Rectal smooth muscle tissue (tissue), 1 donor: Measurements from ENCODE around the gene PDE7B.

Source experiments
- H3K27ac ChIP-seq: one replicate; pipeline ENCODE4 v1.7.0; 2013; ENCODE audit warnings: low read depth, low read length, inconsistent platforms
- H3K27me3 ChIP-seq: one replicate; pipeline ENCODE4 v1.7.0; 2013; ENCODE audit warnings: low read length; ENCODE audit not compliant: control insufficient read depth, insufficient read depth
- H3K36me3 ChIP-seq: one replicate; pipeline ENCODE4 v1.7.0; 2013; ENCODE audit warnings: low read length; ENCODE audit not compliant: control insufficient read depth, insufficient read depth
- H3K4me1 ChIP-seq: one replicate; pipeline ENCODE4 v1.7.0; 2013; ENCODE audit warnings: low read length; ENCODE audit not compliant: control insufficient read depth, insufficient read depth
- H3K4me3 ChIP-seq: one replicate; pipeline ENCODE4 v1.7.0; 2013; ENCODE audit warnings: low read length
- H3K9ac ChIP-seq: one replicate; pipeline ENCODE4 v1.7.0; 2013; ENCODE audit warnings: low read length

The PDE7B gene

DNA sequence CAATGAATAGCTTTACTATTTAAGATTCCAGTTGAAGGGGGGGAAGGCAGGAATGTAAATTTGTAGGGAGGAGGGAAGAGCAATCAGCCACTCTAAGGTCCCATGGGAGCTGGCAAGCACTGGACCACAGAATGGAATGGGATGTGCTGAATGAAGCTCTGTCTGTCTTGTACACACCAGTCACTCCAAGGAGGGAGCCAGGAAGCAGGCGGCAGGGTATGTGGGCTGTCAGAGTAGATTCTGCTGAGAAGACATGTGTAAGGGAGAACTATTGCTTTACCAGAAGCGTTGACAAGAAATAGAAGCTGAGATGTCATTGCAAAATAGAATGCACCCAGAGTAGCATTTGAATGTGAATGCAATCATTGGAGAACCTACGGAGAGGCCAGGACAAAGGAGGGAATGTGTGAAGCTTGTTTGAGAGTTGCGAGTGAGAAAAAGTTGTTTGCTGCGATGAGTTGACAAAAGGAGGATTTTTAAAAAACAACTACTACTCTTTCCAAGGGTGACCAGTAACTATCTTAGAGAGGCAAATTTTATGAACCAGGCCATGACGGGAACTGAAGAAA lies 25.2 kb upstream of the PDE7B start:
- no peak overlapping the region for H3K4me3 ChIP-seq
- H3K4me1 ChIP-seq, result no peaks in the 10 kb centered on the region
- no peak overlapping the region for H3K27ac ChIP-seq
- H3K36me3 ChIP-seq, result no peaks in the 10 kb centered on the region
- no peaks in the 10 kb centered on the region for H3K27me3 ChIP-seq
- H3K9ac ChIP-seq, result no peak overlapping the region

- H3K9ac ChIP-seq, result no peak overlapping the region
- no peak overlapping the region for H3K4me3 ChIP-seq
- H3K27me3 ChIP-seq, result no peaks in the 10 kb centered on the region
- H3K4me1 ChIP-seq, result no peaks in the 10 kb centered on the region
- no peak overlapping the region for H3K27ac ChIP-seq
- H3K36me3 ChIP-seq, result no peaks in the 10 kb centered on the region
Measured at GRCh38 chr6:135828021-135828420, 23.5 kb upstream of the PDE7B start.

GRCh38 chr6:135830452-135830881 lies 21.0 kb upstream of the PDE7B start:
- no peak overlapping the region for H3K9ac ChIP-seq
- no peak overlapping the region for H3K27ac ChIP-seq
- no peak overlapping the region for H3K4me3 ChIP-seq
- no peaks in the 10 kb centered on the region for H3K27me3 ChIP-seq
- no peaks in the 10 kb centered on the region for H3K4me1 ChIP-seq
- no peaks in the 10 kb centered on the region for H3K36me3 ChIP-seq

GRCh38 chr6:135831016-135831415 lies 20.5 kb upstream of the PDE7B start:
- no peaks in the 10 kb centered on the region for H3K27me3 ChIP-seq
- H3K9ac ChIP-seq, result no peak overlapping the region
- H3K27ac ChIP-seq, result no peak overlapping the region
- no peaks in the 10 kb centered on the region for H3K4me1 ChIP-seq
- H3K36me3 ChIP-seq, result no peaks in the 10 kb centered on the region
- H3K4me3 ChIP-seq, result no peak overlapping the region

DNA sequence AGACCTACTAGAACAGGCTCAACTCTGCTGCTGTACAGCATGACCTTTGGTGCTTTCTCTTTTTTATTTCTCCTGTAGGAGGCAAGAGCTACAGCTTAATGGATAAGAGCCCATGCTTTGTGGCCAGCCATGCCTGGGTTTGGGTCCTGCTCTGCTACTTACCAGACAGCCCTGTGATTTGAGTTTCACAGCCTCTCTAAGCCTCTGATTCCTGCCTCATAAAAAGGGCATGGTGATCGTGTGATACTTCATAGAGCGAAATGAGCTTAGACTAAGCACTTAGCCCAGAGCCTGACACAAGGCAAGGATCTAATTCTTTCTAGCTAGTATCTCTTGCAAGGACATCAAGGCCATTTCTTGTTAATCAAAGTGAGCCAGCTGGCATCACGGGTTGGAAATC lies 19.3 kb upstream of the PDE7B start:
- Histone ChIP-seq H3K27me3 (no peaks in the 10 kb centered on the region), H3K27ac (no peak overlapping the region), H3K9ac (no peak overlapping the region), H3K36me3 (no peaks in the 10 kb centered on the region), H3K4me1 (no peaks in the 10 kb centered on the region), H3K4me3 (no peak overlapping the region)

- no peak overlapping the region for H3K4me3 ChIP-seq
- H3K27ac ChIP-seq, result no peak overlapping the region
- H3K36me3 ChIP-seq, result no peaks in the 10 kb centered on the region
- no peaks in the 10 kb centered on the region for H3K27me3 ChIP-seq
- no peak overlapping the region for H3K9ac ChIP-seq
- H3K4me1 ChIP-seq, result no peaks in the 10 kb centered on the region
Measured at GRCh38 chr6:135833771-135834170, 17.7 kb upstream of the PDE7B start.

GRCh38 chr6:135837735-135838449 lies 13.6 kb upstream of the PDE7B start:
- Histone ChIP-seq H3K9ac (no peak overlapping the region), H3K36me3 (no peaks in the 10 kb centered on the region), H3K4me1 (no peaks in the 10 kb centered on the region), H3K27me3 (no peaks in the 10 kb centered on the region), H3K4me3 (no peak overlapping the region), H3K27ac (no peak overlapping the region)

DNA sequence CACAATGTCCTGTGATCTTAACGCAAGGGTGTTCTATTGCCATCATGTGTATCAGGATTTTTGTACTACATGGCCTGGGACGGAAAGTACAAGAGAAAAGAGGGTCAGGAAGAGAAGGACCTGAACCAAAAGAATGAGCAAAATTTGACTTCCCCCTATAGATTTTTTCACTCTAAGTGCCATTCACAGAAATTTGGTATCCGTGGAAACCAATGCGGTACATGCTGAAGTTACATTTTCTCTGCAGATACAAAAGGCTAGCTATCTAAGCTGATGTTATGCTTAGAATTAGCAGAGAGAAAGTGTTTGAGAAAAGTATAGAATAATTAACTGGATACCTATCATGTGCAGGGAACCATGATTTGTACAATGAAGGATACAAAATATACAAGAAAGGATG lies 12.4 kb upstream of the PDE7B start:
- Histone ChIP-seq H3K27ac (no peak overlapping the region), H3K4me1 (no peaks in the 10 kb centered on the region), H3K9ac (no peak overlapping the region)

GRCh38 chr6:135842618-135843392 lies 8.7 kb upstream of the PDE7B start:
- Histone ChIP-seq H3K4me1 (no peaks in the 10 kb centered on the region), H3K9ac (no peak overlapping the region), H3K27me3 (no peaks in the 10 kb centered on the region), H3K27ac (no peak overlapping the region), H3K36me3 (no peaks in the 10 kb centered on the region), H3K4me3 (no peak overlapping the region)

More for the DNA sequence above, 12.4 kb upstream of the PDE7B start:
- H3K27me3 ChIP-seq, result no peaks in the 10 kb centered on the region
- H3K36me3 ChIP-seq, result no peaks in the 10 kb centered on the region
- H3K4me3 ChIP-seq, result no peak overlapping the region

GRCh38 chr6:135850882-135851281 lies 619 bp upstream of the PDE7B start:
- H3K36me3 ChIP-seq, result no peaks in the 10 kb centered on the region
- peaks cover 4% of the 10 kb centered on the region for H3K4me1 ChIP-seq
- no peak overlapping the region for H3K27ac ChIP-seq
- H3K27me3 ChIP-seq, result no peaks in the 10 kb centered on the region
- H3K9ac ChIP-seq, result no peak overlapping the region
- no peak overlapping the region for H3K4me3 ChIP-seq

GRCh38 chr6:135852746-135853145 lies 1.2 kb downstream of the PDE7B start:
- Histone ChIP-seq H3K4me1 (peaks cover 4% of the 10 kb centered on the region), H3K27ac (no peak overlapping the region), H3K36me3 (no peaks in the 10 kb centered on the region), H3K27me3 (no peaks in the 10 kb centered on the region), H3K4me3 (no peak overlapping the region), H3K9ac (no peak overlapping the region)

GRCh38 chr6:135853227-135853626 lies 1.7 kb downstream of the PDE7B start:
- Histone ChIP-seq H3K4me3 (peak overlapping the region; percentile 3), H3K9ac (no peak overlapping the region), H3K27ac (no peak overlapping the region)

More at GRCh38 chr6:135853227-135853626, 1.7 kb downstream of the PDE7B start:
- peaks cover 4% of the 10 kb centered on the region for H3K4me1 ChIP-seq
- H3K36me3 ChIP-seq, result no peaks in the 10 kb centered on the region
- H3K27me3 ChIP-seq, result no peaks in the 10 kb centered on the region
